IMR-90 (cell line): ENCODE results near the gene DHX40. TPM values are rescaled to one million over a fixed set of nuclear protein-coding genes. Genes with fewer than 3 reads are reported as not detected.
"Not testable (repeated sequence)": the region's sequence is repeated elsewhere in the genome, so short reads cannot be mapped to it uniquely, and the experiment has no call there.

Source experiments
- ATAC-seq: fragments of 200-7000 bp; cut with Tn5 transposase; 2 replicates; pipeline ENCODE4 v1.9.1; 2020; ENCODE audit warnings: low read depth, mild to moderate bottlenecking, moderate library complexity
- BruUV-seq: library from RNA; stranded (reverse); fragments of 400-500 nt; replicated peaks from 2 replicates; lab custom pipeline; 2021; lab: Mats Ljungman, UMichigan
- CTCF ChIA-PET: fragments of 300-600 bp; formaldehyde crosslinking; extraction: SDS; loops from one replicate; lab custom pipeline; 2021; ENCODE audit warnings: antibody characterized with exemption; lab: Yijun Ruan, JAX
- POLR2A ChIA-PET: fragments of 300-600 bp; sonication (Branson Sonifier 250); formaldehyde crosslinking; loops from one replicate; lab custom pipeline; 2022; ENCODE audit warnings: antibody characterized with exemption; ENCODE audit not compliant: unreplicated experiment; lab: Charles Lee
- DNase-seq: peaks from one replicate; pipeline ENCODE4 v3.0.0; 2013
- H2AFZ ChIP-seq: replicated peaks from 2 replicates; pipeline ENCODE3; 2013; ENCODE audit warnings: low read length, mild to moderate bottlenecking; ENCODE audit not compliant: poor library complexity
- H2AK5ac ChIP-seq: 2 replicates; pipeline ENCODE4 v1.6.1; 2013; ENCODE audit warnings: low read depth, low read length, inconsistent platforms
- H2AK9ac ChIP-seq: replicated peaks from 2 replicates; pipeline ENCODE3; 2013; ENCODE audit warnings: mild to moderate bottlenecking, low read depth, low read length, moderate library complexity; ENCODE audit not compliant: poor library complexity
- H2BK120ac ChIP-seq: 2 replicates; pipeline ENCODE4 v1.6.1; 2013; ENCODE audit warnings: low read depth, low read length, inconsistent platforms
- H2BK15ac ChIP-seq: 3 replicates; pipeline ENCODE4 v1.6.1; 2013; ENCODE audit warnings: low read depth, low read length, inconsistent platforms
- H2BK20ac ChIP-seq: 2 replicates; pipeline ENCODE4 v1.6.1; 2013; ENCODE audit warnings: low read depth, mild to moderate bottlenecking, inconsistent platforms, low read length, moderate library complexity
- H2BK5ac ChIP-seq: 2 replicates; pipeline ENCODE4 v1.6.1; 2013; ENCODE audit warnings: mild to moderate bottlenecking, low read depth, low read length, inconsistent platforms; ENCODE audit not compliant: poor library complexity, severe bottlenecking
- H3K14ac ChIP-seq: replicated peaks from 2 replicates; pipeline ENCODE4 v1.6.1; 2013; ENCODE audit warnings: low read depth, low read length, inconsistent platforms
- H3K18ac ChIP-seq: 2 replicates; pipeline ENCODE4 v1.6.1; 2013; ENCODE audit warnings: low read depth, low read length, control low read depth
- H3K23ac ChIP-seq: 2 replicates; pipeline ENCODE4 v1.6.1; 2013; ENCODE audit warnings: low read depth, low read length, inconsistent platforms
- H3K27ac ChIP-seq: 2 replicates; pipeline ENCODE4 v1.5.1; 2013; ENCODE audit warnings: mild to moderate bottlenecking, control low read depth, low read length; ENCODE audit not compliant: insufficient read depth
- H3K27me3 ChIP-seq: 2 replicates; pipeline ENCODE4 v1.6.1; 2013; ENCODE audit warnings: low read length; ENCODE audit not compliant: control insufficient read depth, insufficient read depth
- H3K36me3 ChIP-seq: 2 replicates; pipeline ENCODE4 v1.6.1; 2013; ENCODE audit warnings: low read length, mixed read lengths; ENCODE audit not compliant: control insufficient read depth, insufficient read depth
- H3K4ac ChIP-seq: 2 replicates; pipeline ENCODE4 v1.6.1; 2013; ENCODE audit warnings: low read depth, low read length, inconsistent platforms
- H3K4me1 ChIP-seq: 2 replicates; pipeline ENCODE4 v1.6.1; 2013; ENCODE audit warnings: low read length, mixed read lengths; ENCODE audit not compliant: control insufficient read depth, insufficient read depth
- H3K4me2 ChIP-seq: 2 replicates; pipeline ENCODE4 v1.6.1; 2013; ENCODE audit warnings: low read depth, mild to moderate bottlenecking, control low read depth, low read length, moderate library complexity
- H3K4me3 ChIP-seq: 2 replicates; pipeline ENCODE4 v1.5.1; 2013; ENCODE audit warnings: low read depth, mild to moderate bottlenecking, control low read depth, low read length, moderate library complexity; ENCODE audit not compliant: insufficient read depth
- H3K56ac ChIP-seq: 2 replicates; pipeline ENCODE4 v1.6.1; 2013; ENCODE audit warnings: low read length, inconsistent platforms; ENCODE audit not compliant: insufficient read depth; ENCODE audit errors: extremely low read depth
- H3K79me1 ChIP-seq, 2 experiments: 2 replicates each; pipeline ENCODE4 v1.6.1; 2013; ENCODE audit warnings: low read length in 2 of 2, inconsistent platforms in 1 of 2, low read depth in 1 of 2
- H3K9ac ChIP-seq: 2 replicates; pipeline ENCODE4 v1.6.1; 2013; ENCODE audit warnings: low read depth, low read length, control low read depth
- H3K9me1 ChIP-seq: 2 replicates; pipeline ENCODE4 v1.6.1; 2013; ENCODE audit warnings: low read length, inconsistent platforms; ENCODE audit not compliant: insufficient read depth
- H3K9me3 ChIP-seq: 2 replicates; pipeline ENCODE4 v1.6.1; 2013; ENCODE audit warnings: low read length; ENCODE audit not compliant: control insufficient read depth, insufficient read depth
- H4K20me1 ChIP-seq: 2 replicates; pipeline ENCODE4 v1.6.1; 2013; ENCODE audit warnings: low read length, inconsistent platforms; ENCODE audit not compliant: insufficient read depth
- H4K5ac ChIP-seq: 2 replicates; pipeline ENCODE4 v1.6.1; 2013; ENCODE audit warnings: mild to moderate bottlenecking, low read depth, low read length, control low read depth
- H4K8ac ChIP-seq, 2 experiments: 2 replicates each; pipeline ENCODE4 v1.6.1; 2013; ENCODE audit warnings: low read depth in 2 of 2, low read length in 2 of 2, control low read depth in 1 of 2, inconsistent platforms in 1 of 2
- H4K91ac ChIP-seq: 2 replicates; pipeline ENCODE4 v1.6.1; 2013; ENCODE audit warnings: low read depth, low read length, inconsistent platforms; ENCODE audit not compliant: insufficient read depth
- WGBS, 2 experiments: methylation state at CpG; one replicate each; pipeline versions ENCODE4 v1.1.5 to v1.1.7; 2013; ENCODE audit warnings: missing lambda C conversion rate in 2 of 2; ENCODE audit not compliant: insufficient read length in 1 of 2; ENCODE audit errors: extremely low coverage in 2 of 2; 5-methylcytosine and 5-hydroxymethylcytosine counted together
- dilution Hi-C: fragments of 300-500 bp; cut with HindIII; formaldehyde crosslinking; loops from one replicate; pipeline ENCODE4 v1.14.3; 2018; ENCODE audit warnings: low sequenced_read_pairs; ENCODE audit not compliant: unreplicated experiment
- in situ Hi-C: fragments of 300-500 bp; cut with MboI; formaldehyde crosslinking; loops from 3 replicates; pipeline ENCODE4 v1.14.3; 2019; ENCODE audit warnings: low sequenced_read_pairs, inconsistent platforms, mixed read lengths
- intact Hi-C: fragments of 100-400 bp; cut with micrococcal nuclease; formaldehyde crosslinking; loops from 2 replicates; pipeline ENCODE4 v1.10.0; 2022
- polyA plus RNA-seq, 3 experiments: library from polyadenylated mRNA; depleted of rRNA; stranded (reverse); fragments of >200 nt; gene quantifications; 2 replicates each; pipeline ENCODE4 v1.2.3, GENCODE V29; 2012; ENCODE audit warnings: low replicate concordance in 1 of 3
- total RNA-seq: library from RNA; depleted of rRNA; stranded (reverse); fragments of >200 nt; gene quantifications from 2 replicates; pipeline ENCODE4 v1.2.3, GENCODE V29; 2012

The DHX40 gene
- total and polyA plus RNA-seq, 2 of the 4 experiments (the other 2 are of a cell fraction) = 17.4 to 44.4 TPM

DNA sequence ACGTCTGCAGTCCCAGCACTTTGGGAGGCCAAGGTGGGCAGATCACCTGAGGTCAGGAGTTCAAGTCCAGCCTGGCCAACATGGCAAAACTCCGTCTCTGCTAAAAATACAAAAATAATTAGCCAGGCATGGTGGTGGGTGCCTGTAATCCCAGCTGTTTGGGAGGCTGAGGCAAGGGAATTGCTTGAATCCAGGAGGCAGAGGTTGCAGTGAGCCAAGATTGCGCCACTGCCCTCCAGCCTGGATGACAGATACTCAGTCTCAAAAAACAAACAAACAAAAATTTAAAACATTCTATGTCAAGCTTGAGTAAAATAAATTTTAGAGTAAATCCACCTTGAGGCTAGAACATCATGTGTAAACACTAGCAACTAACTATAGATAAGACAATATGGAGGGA lies 40.5 kb upstream of the DHX40 start:
- H4K20me1 ChIP-seq, H2BK20ac ChIP-seq, H2AK9ac ChIP-seq, DNase-seq, H3K4me3 ChIP-seq, H3K9me3 ChIP-seq, dilution Hi-C loops, H3K56ac ChIP-seq, in situ Hi-C loops, H3K79me1 ChIP-seq, H3K4ac ChIP-seq, H3K9me1 ChIP-seq, ATAC-seq, H3K23ac ChIP-seq, CTCF ChIA-PET, H2AFZ ChIP-seq, H3K4me1 ChIP-seq, H3K36me3 ChIP-seq, H3K14ac ChIP-seq, H2AK5ac ChIP-seq, H2BK5ac ChIP-seq, BruUV-seq, POLR2A ChIA-PET, H4K5ac ChIP-seq, H3K4me2 ChIP-seq, H3K9ac ChIP-seq, H4K91ac ChIP-seq, H3K27ac ChIP-seq, H4K8ac ChIP-seq, H2BK15ac ChIP-seq, H3K18ac ChIP-seq, H2BK120ac ChIP-seq: not testable (repeated sequence)
- peaks cover 12% of the 10 kb centered on the region for H3K27me3 ChIP-seq
- intact Hi-C loops = loop anchor here (5.0 kb wide), 1 partner anchor 32 kb away; no protein-coding TSS in a partner anchor
- no CpG with 5 or more reads among the region's 3 CpGs for WGBS, 2 experiments
